ENCODE measurements around the gene FGD2.

The FGD2 gene, protein sequence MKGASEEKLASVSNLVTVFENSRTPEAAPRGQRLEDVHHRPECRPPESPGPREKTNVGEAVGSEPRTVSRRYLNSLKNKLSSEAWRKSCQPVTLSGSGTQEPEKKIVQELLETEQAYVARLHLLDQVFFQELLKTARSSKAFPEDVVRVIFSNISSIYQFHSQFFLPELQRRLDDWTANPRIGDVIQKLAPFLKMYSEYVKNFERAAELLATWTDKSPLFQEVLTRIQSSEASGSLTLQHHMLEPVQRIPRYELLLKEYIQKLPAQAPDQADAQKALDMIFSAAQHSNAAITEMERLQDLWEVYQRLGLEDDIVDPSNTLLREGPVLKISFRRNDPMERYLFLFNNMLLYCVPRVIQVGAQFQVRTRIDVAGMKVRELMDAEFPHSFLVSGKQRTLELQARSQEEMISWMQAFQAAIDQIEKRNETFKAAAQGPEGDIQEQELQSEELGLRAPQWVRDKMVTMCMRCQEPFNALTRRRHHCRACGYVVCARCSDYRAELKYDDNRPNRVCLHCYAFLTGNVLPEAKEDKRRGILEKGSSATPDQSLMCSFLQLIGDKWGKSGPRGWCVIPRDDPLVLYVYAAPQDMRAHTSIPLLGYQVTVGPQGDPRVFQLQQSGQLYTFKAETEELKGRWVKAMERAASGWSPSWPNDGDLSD

DNA sequence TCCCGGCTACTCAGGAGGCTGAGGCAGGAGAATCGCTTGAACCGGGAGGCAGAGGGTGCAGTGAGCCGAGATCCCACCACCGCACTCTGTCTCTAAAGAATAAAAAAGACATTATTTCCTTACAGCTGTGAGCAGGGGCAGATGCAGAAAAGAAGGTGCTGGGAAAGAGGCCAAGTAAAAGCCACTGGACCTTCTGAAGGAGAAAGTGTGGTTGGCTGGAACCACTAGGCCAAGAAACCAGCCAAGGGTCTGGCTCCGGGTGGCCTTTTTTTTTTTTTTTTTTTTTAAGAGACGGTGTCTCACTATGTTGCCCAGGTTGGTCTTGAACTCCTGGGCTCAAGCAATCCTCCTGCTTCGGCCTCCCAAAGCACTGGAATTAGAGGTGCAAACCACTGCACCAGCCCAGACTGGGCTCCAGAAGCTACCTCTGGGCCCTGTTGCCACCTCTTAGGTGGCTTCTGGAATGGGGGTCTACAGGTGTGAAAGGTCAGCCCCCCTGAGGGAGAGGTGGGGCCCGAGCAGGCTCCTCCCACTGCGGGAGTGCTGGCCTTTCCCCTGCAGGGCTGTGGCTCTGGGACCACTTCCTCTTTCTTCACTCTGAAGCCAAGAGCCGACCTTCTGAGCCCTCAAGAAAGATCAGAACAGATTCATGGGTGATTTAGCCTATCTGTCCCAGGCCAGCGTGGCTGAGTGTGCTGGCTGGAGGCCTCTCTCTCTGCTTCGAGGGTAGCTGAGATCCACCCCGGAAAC lies at the start of gene FGD2:
TSS of gene FGD2 (plus strand) at position 595 of the 750 bp plus-strand sequence. CDS start 163 bp downstream, outside the sequence.
- DNase-seq (ENCODE audit: low spot score): no peak

DNA sequence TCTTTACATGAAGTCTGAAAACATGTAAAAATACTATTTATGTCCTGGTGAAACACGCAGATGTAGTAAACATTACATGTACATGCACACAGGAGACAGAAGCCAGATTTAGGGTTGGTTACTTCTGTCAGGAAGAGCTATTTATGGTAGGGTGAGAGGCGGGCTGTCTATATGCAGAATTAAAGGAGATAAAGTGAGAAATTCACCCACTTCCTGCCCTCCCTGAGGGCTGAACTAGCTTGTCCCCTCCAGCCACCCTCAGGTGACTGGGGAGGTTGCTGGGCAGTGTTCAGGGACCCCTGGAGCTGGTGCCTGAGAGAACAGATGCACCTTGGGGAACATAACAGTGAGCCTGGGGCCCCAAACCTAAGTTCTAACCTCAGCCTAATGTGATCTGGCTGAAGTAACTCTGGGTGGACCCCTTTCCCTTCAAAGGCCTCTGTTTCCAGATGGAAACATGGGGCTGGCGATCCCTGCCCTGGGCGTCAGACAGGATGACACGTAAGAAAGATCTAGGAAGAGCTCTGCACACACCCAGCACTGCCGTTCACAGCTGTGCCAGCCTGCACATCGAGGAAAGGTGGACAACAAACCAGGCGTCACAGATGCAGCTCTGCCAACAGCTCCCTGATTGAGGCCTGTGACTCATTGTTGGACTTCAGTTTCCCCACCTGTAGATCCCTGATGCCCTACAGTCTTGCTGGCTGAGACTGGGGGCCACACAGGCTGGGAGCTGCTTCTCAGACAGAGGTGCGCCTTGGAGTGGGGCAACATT lies 49.6 kb upstream of the FGD2 start:
- DNase-seq (ENCODE audit: low spot score): no peak

GRCh38 chr6:36956446-36956820 lies 49.0 kb upstream of the FGD2 start:
- DNase-seq (ENCODE audit: low spot score): no peak

DNA sequence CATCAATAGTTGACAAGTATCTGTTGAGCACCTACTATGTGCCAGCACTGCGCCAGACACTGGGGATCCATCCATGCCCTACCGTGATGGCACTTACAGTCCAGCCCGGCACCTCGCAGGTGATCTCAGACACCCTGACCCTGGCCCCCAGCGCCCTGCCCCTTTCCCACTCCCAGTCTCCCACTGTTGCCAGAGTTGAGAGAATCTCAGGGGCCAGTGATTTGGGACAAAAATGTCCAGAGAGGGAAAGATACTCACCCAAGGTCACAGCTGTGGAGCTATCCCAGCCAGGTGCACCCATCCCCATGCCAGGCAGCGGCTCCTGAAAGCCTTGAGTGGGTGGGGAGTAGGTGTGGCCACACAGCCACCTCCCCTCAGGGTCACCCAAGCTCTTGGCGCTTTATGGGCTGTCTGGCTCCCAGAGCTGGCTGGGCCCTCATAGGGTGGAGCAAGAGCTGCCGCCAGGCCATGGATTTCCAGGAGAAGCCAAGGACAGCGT lies 47.6 kb upstream of the FGD2 start:
- DNase-seq (ENCODE audit: low spot score): no peak

DNA sequence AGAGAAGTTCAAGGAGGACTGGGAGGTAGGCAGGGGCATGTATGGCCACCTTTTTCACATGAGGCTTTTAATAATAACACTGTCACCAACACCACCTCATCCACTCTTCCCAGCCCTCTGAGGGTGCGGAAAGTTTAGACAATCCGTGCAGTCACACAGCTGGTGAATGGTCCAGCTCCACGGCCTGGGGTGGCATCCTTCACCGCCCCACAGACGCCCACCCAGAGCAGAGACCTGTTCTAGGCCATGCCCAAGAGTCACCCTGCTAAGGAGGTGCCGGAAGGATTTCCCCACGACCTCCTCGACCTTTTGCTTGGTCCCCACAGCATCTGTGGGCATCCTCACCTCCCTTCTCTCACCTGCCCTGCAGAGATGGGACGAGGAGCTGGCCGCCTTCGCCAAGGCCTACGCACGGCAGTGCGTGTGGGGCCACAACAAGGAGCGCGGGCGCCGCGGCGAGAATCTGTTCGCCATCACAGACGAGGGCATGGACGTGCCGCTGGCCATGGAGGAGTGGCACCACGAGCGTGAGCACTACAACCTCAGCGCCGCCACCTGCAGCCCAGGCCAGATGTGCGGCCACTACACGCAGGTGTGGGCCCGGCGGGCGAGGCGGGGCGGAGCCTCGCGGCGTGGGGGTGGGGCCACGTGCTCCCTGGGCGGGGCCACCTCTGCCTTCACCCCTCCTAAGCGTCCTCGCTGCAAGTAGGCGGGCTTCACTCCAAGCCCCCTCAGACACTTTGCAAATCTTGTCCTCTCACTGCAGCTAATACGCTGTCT lies 46.5 kb upstream of the FGD2 start:
- DNase-seq (ENCODE audit: low spot score): no peak

DNA sequence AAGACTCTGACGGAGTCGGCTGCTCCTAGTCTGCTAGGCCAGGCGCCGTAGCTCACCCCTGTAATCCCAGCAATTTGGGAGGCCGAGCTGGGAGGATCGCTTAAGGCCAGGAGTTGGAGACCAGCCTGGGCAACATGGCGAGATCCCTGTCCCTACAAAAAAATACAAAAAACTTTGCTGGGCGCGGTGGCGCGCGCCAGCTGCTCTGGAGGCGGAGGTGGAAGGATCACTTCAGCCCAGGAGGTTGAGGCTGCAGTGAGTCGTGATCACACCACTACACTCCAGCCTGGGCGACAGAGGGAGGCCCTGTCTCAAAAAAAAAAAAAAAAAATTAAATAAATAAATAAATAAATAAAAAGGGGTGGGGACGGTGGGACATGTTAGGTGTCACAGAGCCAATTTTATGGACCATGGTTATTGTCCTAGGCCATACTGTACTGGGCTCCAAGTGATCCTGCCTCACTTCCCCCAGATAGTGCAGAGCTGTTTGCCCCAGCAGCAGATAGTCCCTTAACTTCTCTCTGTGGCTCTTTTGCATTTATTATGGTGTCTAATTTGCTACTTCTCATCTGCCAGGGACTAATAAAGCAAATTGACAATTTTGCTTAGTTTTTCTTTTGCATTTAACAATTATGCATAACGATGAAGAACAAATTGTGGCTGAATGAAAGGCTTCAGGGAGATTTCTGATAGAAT lies 45.8 kb upstream of the FGD2 start:
- DNase-seq (ENCODE audit: low spot score): no peak

DNA sequence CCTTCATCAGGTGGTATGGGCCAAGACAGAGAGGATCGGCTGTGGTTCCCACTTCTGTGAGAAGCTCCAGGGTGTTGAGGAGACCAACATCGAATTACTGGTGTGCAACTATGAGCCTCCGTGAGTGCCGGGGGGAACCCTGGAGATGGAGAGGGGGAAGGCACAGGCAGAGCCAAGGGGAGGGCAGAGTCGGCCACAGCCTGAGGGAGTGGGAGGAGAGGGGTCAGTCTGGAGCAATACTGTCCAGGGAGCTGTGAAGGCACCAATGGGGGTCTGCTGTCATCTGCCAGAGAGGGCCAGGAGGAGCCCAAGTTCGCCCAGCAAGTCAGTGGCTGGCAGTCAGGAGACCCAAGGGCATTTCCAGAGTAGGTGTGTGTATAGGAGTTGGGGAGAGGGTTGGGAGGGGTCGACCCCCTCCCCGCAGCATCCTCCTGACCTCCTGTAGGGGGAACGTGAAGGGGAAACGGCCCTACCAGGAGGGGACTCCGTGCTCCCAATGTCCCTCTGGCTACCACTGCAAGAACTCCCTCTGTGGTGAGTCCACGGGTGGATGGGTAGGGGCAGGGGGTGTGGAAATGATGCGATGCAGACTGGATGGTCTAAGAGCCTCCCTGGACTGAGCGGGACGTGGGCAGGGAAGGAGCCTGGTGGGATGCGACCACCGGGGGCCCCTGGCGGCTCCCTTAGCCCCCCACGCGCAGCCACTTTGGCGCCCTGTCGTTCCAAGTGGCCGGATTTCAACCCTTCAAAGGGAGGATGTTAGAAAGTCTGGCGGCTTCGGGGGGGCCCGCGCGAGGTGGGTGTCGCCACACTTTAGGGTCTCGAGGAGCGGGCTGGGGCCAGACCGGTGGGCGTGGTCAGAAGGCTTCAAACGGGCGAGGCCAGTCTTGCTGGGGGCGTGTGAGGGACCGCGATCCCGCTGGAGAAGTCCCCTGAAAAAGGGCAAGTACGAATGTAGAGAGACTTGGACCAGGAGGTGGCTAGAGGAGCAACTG lies 43.7 kb upstream of the FGD2 start:
- no peak for DNase-seq (ENCODE audit: low spot score)

GRCh38 chr6:36962874-36963273 lies 42.6 kb upstream of the FGD2 start:
- DNase-seq (ENCODE audit: low spot score): peak; percentile 61

- DNase-seq (ENCODE audit: low spot score): no peak
Observed at GRCh38 chr6:36963451-36964290, 41.8 kb upstream of the FGD2 start.

DNA sequence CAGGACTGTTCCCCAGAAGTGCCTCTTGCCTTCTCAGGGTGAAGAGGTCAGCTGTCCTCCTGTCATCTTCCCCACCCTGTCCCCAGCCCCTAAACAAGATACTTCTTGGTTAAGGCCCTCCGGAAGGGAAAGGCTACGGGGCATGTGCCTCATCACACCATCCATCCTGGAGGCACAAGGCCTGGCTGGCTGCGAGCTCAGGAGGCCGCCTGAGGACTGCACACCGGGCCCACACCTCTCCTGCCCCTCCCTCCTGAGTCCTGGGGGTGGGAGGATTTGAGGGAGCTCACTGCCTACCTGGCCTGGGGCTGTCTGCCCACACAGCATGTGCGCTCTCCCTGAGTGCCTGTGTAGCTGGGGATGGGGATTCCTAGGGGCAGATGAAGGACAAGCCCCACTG lies 41.1 kb upstream of the FGD2 start:
- no peak for DNase-seq (ENCODE audit: low spot score)

DNA sequence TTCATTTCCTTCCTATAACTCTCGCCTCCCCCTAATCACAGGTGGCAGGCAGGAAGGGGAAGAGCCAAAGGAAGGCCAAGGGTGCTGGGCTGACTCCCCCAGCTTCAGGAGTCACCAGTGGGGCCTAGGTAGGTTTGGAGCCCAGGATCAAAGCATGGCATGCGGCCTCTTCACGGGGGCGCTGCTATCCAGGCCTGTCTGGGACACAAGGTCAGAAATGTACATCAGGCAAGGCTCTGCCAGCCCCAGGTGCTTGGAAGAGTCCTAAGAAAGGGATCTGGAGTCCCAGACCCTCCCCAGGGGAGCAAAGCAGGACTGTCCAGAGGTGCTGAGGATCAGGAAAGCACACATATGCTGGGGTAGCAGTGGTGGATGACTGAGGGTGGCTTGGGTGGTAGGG lies 40.5 kb upstream of the FGD2 start:
- DNase-seq (ENCODE audit: low spot score): no peak

DNA sequence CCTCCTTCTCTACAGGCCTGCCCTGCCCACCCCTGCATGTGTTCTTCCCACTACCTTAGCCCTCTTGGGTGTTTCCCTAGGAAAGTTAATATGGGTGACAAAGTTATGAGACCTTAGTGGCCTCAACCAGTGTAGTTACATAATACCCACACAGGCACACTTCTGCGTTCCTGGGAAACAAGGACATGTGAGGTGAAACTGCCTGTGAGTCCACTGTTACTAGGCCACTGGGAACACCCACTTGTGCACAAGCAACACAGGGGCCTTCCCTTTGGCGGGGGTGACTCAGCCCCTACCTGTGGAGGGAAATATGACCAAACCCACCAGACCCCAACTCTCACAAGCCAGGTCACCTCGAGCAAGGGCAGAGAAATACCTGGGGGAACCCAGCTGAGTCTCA lies 38.2 kb upstream of the FGD2 start:
- no peak for DNase-seq (ENCODE audit: low spot score)

DNA sequence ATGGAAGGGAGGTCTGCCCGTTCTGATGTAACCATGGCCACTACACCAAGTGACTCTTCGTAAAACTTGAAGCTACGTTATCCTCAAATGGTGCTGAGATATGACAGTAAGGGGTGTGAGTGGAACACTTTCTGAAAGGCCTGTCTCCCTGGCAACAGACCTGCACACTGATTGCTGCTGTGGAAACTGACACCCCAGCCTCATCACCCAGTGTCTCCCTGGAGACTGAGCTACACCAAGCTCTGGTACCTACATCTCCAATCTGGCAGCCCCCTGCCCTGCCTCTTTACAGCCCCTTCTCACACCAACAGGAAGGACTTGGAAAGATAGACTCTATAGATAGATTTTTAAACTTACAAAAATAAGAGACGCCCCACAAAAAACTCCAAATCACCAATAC lies 37.7 kb upstream of the FGD2 start:
- no peak for DNase-seq (ENCODE audit: low spot score)

GRCh38 chr6:36968266-36968977 lies 37.0 kb upstream of the FGD2 start:
- no peak for DNase-seq (ENCODE audit: low spot score)

- no peak for DNase-seq (ENCODE audit: low spot score)
Observed at GRCh38 chr6:36969240-36969691, 36.2 kb upstream of the FGD2 start.

DNA sequence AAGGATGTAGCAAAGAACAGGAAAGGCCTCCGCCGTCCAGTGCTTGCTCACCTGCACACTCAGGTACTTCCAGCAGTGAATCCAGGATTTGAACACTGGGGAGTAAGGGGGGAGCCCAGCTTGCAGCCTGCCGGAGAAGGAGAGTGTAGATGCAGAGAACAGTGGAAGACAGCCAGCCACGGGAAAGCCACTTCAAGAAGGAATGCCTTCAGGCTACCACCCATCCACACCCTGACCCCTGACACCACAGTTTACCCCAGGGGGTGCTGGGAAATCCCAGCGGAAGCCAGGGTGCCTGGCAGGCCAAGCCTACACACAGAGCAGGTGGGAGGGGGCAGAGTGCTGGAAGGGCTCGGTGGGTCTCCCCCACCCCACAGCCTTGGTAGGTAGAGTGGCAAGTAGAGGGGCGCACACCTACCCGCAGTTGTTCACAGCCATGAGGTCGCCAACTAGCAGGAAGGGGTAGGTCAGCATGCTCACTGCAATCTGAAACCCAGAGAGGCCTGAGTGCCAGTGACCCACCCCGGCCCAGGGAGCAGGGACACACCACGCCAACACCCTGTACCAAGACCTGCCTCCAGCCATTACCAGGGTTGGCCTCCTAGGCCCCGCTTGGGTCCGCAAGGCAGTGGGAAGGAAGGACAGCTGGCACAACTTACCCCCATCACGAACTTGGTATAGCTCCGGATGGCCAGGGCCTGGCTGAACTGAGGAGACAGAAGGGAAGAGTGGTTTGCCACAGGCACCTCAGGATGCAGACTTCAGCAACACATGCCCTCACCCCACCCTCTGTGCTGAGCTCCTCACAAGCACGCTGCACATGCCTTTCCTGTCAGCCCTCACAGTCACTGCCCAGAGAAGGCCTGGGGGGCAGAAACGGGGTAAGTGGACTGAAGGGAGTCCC lies 35.2 kb upstream of the FGD2 start:
- no peak for DNase-seq (ENCODE audit: low spot score)

Data from AG08396 (cell line).